HG03575 (cell line): ENCODE data around the gene TMEM87A.

Source experiments
- ATAC-seq: cut with Tn5 transposase; IDR thresholded peaks from one replicate; pipeline ENCODE4 v1.9.1; 2021; ENCODE audit not compliant: unreplicated experiment, insufficient number of reproducible peaks, low FRiP score; ENCODE audit errors: extremely low read depth

Gene TMEM87A

DNA sequence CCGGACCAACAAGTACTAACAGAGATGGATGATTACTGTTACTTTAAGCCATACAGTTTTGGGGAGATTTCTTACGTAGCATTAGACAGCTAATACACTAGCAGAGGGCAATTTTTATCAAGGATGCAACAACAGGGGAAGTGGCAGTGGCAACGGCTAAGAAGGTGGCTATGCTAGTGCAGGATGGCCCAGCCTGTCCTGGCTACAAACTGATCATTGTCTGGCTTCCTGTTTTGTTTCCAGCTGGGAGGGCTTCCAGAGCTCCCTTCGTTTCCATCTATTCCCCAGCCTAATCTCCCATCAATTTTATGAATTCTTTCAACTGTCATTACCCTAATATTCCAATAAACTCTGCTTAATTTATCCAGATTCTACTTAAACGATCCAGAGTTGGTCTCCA is 100.8 kb downstream of the TMEM87A start:
- no peak for ATAC-seq

GRCh38 chr15:42171795-42172194 is 101.4 kb downstream of the TMEM87A start:
- ATAC-seq, result no peak

- no peak for ATAC-seq
Observed at GRCh38 chr15:42171122-42171521, 102.1 kb downstream of the TMEM87A start.

DNA sequence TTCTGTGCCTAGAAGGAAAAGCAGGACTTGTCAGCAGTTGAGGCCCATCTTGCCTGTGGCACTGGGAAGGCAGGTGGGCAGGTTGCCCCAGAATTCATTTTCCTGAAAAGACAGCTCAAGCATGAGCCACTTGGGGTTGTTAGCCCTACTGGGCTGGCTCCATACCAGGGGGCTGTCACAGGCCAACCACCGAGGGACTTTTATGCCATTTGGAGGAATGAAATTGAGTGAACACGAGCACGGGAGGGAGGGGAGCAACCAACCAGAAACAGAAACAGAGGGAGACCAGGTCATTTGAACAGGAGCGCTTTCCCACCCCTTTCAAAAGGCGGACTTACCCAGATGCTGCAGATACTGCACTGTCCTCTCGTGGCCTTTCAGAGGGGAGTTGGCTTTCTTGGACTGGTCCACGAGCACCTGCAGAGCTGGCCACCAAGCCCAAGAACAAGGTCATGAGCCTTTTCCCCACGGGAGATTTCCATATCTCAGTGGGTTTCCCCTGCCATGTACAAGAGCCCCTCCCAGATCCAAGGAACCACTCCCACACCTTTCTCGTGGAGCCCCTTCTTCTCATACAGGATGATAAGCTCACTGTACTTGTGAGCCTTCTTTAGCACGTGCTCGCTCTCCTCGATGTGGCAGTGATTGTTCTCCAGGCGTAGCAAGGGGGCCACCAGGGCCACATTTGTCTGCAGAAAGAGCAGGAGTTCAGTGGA is 106.8 kb downstream of the TMEM87A start:
- ATAC-seq, result no peak

DNA sequence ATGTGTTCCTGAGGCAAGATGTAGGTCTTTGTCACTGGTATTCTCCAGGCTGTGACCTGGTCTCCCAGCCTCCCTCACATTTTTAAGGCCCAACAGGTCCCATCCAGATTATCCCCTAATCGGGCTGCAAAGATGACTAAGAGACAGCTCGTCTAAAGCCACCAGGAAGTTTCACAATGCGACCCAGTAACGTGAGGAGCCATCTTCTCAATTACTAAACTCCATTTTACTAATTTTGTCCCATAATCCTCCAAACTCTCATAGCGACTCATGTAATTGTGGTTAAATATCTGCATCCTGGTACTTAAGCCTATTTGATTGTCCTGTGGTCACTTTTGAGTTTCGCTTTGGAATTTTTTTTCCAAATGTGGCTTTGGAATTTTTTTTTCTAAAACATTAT is 108.1 kb downstream of the TMEM87A start:
- no peak for ATAC-seq

DNA sequence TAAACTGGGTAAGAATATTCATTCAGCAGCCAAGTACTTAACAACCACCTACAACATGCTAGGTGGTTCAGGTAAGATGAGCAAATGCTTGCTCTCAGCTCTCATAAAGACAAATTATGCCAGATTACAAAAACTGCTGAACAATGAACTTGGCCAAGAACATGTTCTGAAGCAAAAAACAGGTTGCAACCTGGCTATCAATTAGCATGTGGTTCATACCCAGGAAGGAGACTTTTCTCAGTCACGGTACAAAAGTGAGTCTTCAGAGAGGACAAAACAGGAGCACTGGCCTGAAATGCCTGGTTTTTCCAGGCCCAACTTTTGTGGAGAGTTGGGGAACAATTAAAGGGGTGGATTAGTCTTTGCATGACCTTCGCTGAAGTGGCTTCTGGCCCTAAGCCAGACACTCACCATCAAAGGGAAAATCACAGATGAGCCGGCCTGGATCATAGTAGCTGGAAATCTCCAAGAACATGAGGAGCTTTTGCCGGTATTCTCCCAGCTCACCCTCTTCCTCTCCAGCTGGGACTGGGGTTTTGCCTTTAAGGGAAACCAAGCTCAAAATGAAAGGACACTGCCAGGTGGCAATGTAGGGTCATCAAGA is 109.2 kb downstream of the TMEM87A start:
- ATAC-seq, result no peak

- no peak for ATAC-seq
Observed at GRCh38 chr15:42163291-42163690, 109.9 kb downstream of the TMEM87A start.
